HG02852 (cell line): ENCODE data around the gene PNCK.

ENCODE experiments used
- ATAC-seq: cut with Tn5 transposase; IDR thresholded peaks from one replicate; pipeline ENCODE4 v1.9.1; 2021; ENCODE audit warnings: mild to moderate bottlenecking, moderate library complexity; ENCODE audit not compliant: unreplicated experiment

Gene PNCK

DNA sequence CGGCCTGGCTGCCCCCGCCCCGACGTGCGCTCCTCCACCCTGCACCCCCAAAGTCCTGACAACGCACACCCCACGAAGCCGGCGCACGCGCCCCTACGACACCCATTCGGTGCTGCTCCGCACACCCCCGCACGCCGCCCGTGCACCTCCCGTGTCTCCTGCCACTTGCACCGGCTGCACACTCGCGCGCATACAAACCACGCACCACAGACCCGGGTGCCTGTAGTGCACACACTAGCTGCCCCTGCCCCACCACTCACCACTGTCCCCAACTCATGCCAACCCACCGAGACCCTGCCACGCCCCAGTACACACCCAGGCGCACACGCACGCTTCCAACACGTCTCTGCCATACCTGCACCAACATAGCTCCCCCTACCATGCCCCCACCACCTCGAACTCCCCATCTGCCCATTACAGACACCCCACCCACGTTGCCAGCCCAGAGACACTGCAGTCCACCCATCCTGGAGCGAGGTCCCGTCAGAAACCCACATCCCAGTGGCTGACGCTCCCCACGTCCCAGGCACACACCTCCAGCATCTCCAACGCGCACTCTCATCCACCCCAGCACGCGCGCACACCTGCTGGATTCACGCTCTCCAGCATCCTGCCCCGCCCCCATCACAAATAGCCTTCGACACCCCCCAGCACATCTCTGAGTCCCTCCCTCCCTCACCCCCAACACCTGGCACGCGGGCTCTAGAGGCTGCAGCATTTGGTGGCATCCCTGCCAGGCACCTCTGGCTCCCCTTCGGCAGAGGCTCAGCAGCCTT lies 30.8 kb downstream of the PNCK start:
- no peak for ATAC-seq

- no peak for ATAC-seq
Observed at GRCh38 chrX:153642051-153642654, 31.5 kb downstream of the PNCK start.

DNA sequence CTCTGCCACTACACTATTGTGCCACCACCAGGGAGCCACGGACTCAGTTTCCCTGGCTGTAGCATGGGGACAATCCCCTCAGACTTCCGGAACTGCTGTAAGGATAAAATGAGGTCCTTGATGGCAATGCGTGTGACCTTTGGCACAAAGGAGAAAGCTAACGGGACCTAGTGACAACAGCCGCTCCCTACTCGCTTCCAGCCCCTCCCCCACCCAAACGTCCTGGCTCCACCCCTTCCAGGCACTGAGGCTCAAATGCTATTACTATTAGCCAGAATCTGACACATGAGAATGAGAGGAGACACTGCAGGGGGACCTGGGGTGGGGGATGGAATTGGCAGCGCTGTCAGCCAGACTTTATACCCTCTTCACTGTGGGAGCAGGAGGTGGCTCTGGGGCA lies 32.0 kb downstream of the PNCK start:
- ATAC-seq: no peak

GRCh38 chrX:153640736-153641575 lies 32.7 kb downstream of the PNCK start:
- no peak for ATAC-seq

- no peak for ATAC-seq
Observed at GRCh38 chrX:153640045-153640686, 33.4 kb downstream of the PNCK start.

GRCh38 chrX:153639177-153640044 lies 34.2 kb downstream of the PNCK start:
- ATAC-seq: no peak

DNA sequence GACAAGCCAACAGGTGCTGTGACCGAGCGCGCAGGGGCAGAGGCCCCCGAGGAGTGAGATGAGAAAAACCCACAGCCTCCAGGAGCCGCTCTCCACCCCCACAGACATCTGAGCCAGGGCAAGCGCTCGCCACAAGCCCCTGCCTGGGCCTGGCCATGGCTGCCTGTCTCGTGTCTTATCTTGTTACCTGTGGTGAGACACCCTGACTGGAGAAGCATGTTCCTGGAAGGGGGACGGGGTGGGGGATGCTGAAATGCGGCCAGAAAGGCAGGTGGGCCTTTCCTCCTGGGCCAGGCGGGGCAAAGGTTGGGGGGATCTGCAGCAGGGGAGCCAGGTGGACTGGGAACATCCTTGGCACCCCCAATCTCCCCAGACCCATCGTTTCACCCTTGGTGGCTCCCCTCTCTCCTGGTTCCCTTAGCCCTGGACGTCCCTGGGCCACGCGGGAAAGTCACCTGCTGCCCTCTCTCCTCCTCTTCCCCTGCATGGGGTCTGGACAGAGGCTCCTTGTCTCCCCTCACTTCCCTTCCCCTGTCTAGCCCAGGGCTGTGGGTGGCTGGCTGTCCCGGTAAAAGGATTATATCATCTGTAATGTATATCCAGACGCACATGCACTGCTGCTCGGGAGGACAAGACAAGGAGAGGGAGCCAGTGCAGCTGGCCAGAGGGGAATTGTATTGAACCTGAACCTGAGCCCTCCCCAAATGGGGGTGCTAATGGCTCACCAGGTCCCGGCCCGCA lies 35.0 kb downstream of the PNCK start:
- ATAC-seq: no peak

- ATAC-seq: no peak
Observed at GRCh38 chrX:153638041-153638371, 35.6 kb downstream of the PNCK start.

GRCh38 chrX:153637121-153638040 lies 36.2 kb downstream of the PNCK start:
- ATAC-seq: no peak

DNA sequence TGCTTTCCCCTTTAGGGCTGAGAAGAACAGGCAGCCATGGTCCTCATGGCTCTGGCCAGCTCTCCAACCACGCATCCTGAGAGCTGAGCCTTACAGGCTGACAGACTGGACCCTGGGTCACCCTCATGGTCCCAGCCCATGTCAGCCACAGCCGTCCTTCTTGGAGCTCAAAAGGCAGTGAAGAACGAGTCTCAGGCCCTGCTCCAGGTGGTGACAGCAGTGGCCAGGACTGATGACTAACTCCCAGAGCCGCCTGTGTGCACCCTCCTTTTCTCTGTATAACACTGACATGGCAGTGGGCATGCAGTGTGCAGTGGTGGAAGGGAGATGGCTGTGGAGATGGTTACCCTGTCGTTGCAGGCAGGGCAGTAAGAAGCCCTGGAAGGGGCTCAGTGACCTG lies 36.9 kb downstream of the PNCK start:
- no peak for ATAC-seq

- ATAC-seq: no peak
Observed at GRCh38 chrX:153635788-153636668, 37.6 kb downstream of the PNCK start.

GRCh38 chrX:153635388-153635787 lies 38.2 kb downstream of the PNCK start:
- ATAC-seq: no peak

DNA sequence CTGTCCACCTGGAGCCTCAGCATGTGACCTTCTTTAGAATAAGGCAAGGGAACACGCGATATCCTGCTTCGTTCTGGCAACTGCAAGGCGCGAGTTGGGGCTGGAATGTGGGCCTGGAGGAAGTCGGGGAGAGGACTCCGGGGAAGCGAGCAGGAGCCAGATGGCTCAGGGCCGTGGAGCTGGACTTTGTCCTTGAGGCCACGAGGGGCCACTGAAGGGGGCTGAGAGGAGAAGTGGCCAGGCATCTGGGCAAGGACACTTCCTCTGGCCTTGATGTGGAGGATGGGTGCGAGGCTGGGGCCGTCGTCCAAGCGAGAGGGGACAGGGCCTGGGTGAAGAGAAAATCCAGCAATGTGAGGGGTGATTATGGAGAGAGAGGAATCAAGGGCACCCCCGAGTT lies 38.8 kb downstream of the PNCK start:
- ATAC-seq: no peak

DNA sequence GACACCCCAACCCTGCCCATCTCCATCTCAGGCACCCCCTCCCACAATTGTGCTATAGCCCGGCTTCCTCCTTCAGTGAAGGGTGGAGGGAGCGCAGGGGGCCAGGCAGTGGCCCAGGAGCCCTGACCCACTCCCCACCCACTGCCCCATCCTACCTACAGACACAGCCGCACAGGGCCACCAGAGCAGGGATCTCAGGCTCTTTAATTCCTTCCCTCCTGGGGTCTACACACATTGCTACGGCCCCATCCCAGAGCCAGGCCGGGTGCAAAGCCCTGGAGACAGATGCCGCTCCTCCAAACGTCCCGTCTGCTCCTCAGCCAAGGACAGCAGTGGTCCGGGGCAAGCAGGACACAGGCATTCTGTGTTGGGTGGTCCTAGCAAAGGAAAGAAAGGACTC lies 39.4 kb downstream of the PNCK start:
- ATAC-seq: no peak

DNA sequence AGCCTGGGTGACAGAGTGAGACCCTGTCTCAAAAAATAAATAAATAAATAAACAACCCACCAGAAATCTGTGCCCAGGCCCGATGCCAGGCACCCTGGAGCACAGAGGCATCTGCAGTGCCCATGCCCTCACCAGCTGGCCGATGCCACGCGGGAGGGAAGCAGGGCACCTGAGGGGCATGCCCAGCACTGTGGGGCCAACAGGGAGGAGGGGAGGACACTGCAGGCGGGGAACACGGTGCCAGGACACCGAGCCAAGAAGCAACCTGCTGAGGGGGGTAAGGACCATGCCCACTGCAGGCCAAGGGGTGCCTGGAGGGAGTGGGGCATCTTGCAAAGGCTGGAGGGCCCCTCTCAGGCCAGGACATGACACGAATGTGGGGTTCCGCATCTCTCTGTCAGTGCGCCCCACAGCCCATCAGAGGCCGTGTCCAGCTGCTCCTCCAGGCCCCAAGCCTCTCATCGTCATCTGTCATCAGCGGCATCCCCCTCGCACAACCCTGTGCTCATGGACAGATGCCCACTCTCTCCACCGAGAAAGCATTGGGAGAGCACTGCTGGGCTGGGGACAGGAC lies 39.9 kb downstream of the PNCK start:
- no peak for ATAC-seq

GRCh38 chrX:153633048-153633447 lies 40.6 kb downstream of the PNCK start:
- ATAC-seq: no peak

DNA sequence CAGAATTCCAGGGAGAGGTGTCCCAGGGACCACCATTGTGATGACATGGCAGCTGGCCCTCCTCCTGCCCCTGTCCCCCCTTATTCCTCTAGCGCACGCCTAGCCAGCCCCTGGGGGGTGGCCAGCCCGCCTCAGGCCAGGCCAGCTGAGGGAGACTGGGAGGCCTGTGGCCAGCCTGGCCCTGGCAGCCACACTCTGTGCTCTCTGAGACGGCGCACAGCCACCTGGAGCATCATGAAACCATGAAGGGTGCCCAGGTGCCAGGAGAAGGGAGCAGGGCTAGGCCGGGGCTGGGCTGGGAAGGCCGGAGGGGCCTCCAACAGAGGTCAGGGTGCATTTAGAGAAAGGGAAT lies 41.0 kb downstream of the PNCK start:
- no peak for ATAC-seq
